Ectodermal cell (in vitro differentiated cells): ENCODE measurements around the gene ZNF618.

ENCODE experiments used
- H3K27ac ChIP-seq: 2 replicates; pipeline ENCODE4 v1.7.0; 2013; ENCODE audit warnings: mild to moderate bottlenecking, low read depth, low read length; ENCODE audit not compliant: insufficient read depth, poor library complexity, severe bottlenecking
- H3K27me3 ChIP-seq: 2 replicates; pipeline ENCODE4 v1.7.0; 2013; ENCODE audit warnings: mild to moderate bottlenecking, low read length; ENCODE audit not compliant: insufficient read depth, control insufficient read depth, poor library complexity, severe bottlenecking
- H3K36me3 ChIP-seq: one replicate; pipeline ENCODE4 v1.7.0; 2013; ENCODE audit warnings: low read length; ENCODE audit not compliant: control insufficient read depth, insufficient read depth
- H3K4me1 ChIP-seq: one replicate; pipeline ENCODE4 v1.7.0; 2013; ENCODE audit warnings: low read length; ENCODE audit not compliant: control insufficient read depth, insufficient read depth
- H3K4me3 ChIP-seq: 2 replicates; pipeline ENCODE4 v1.7.0; 2013; ENCODE audit warnings: low read depth, low read length, control low read depth; ENCODE audit not compliant: insufficient read depth
- H3K9me3 ChIP-seq: 2 replicates; pipeline ENCODE4 v1.7.0; 2013; ENCODE audit warnings: mild to moderate bottlenecking, low read length, moderate library complexity; ENCODE audit not compliant: control insufficient read depth
- WGBS, 2 experiments: methylation state at CpG; one replicate each; pipeline ENCODE4 v1.1.7; 2013; ENCODE audit warnings: missing lambda C conversion rate in 2 of 2; 5-methylcytosine and 5-hydroxymethylcytosine counted together

The ZNF618 gene

GRCh38 chr9:113952676-113953075 is 76.6 kb downstream of the ZNF618 start:
- H3K9me3 ChIP-seq: no peaks in the 10 kb centered on the region
- no peaks in the 10 kb centered on the region for H3K36me3 ChIP-seq
- no peak overlapping the region for H3K4me3 ChIP-seq
- H3K4me1 ChIP-seq: no peaks in the 10 kb centered on the region
- H3K27me3 ChIP-seq: no peaks in the 10 kb centered on the region
- H3K27ac ChIP-seq: no peak overlapping the region

DNA sequence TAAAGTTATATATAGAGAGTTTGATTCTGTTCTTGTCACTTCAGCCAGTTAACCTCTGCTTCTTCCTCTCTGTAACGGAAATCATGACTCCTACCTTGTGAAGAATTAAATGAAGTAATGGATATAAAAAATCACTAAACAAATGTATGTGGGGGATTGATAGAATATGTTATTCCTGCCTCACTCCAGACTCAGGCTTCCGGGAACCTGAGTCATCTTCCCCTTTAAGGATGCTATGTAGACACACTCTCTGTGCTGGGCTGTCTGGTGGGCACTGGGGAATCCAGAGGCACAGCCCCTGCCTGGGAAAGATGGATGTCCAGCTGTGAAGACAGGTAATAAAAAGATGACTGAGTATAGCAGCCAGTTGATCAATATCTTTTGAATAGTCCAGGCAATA is 77.4 kb downstream of the ZNF618 start:
- no peaks in the 10 kb centered on the region for H3K27me3 ChIP-seq
- H3K9me3 ChIP-seq: no peaks in the 10 kb centered on the region
- H3K4me3 ChIP-seq: no peak overlapping the region
- 93 to 95% methylated on average over 1 to 2 of the region's 2 CpGs for WGBS, 2 experiments
- H3K36me3 ChIP-seq: no peaks in the 10 kb centered on the region
- no peaks in the 10 kb centered on the region for H3K4me1 ChIP-seq
- no peak overlapping the region for H3K27ac ChIP-seq

DNA sequence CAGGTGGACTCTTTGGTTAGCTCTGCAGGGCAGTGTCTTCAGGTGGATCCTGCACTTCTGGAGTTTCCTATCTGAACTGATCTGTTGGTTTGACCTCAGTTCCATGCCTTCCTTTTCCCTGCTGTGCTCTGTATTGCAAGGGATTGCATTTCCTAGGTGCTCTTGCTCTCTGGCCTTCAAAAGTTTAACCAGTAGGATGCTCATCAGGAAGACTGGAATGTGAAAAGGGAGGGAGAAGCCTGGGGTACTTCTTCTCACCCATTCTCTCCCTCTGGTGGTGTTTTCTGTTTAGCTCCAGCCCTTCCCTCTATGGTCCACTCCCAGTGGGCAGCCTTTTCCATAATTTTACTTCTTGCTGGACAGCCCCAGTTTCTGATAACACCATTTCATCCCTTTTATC is 78.5 kb downstream of the ZNF618 start:
- Histone ChIP-seq H3K27me3 (no peaks in the 10 kb centered on the region), H3K9me3 (no peaks in the 10 kb centered on the region)

GRCh38 chr9:113955076-113955752 is 79.1 kb downstream of the ZNF618 start:
- Histone ChIP-seq H3K27ac (no peak overlapping the region), H3K4me1 (no peaks in the 10 kb centered on the region), H3K9me3 (no peaks in the 10 kb centered on the region), H3K4me3 (no peak overlapping the region), H3K27me3 (no peaks in the 10 kb centered on the region), H3K36me3 (no peaks in the 10 kb centered on the region)
- 87 to 92% methylated on average over 1 to 2 of the region's 2 CpGs for WGBS, 2 experiments

More for the DNA sequence above, 78.5 kb downstream of the ZNF618 start:
- Histone ChIP-seq H3K27ac (no peak overlapping the region), H3K36me3 (no peaks in the 10 kb centered on the region), H3K4me3 (no peak overlapping the region), H3K4me1 (no peaks in the 10 kb centered on the region)

GRCh38 chr9:113956901-113957300 is 80.8 kb downstream of the ZNF618 start:
- Histone ChIP-seq H3K9me3 (no peaks in the 10 kb centered on the region), H3K4me3 (no peak overlapping the region), H3K27ac (no peak overlapping the region), H3K27me3 (no peaks in the 10 kb centered on the region), H3K36me3 (no peaks in the 10 kb centered on the region), H3K4me1 (no peaks in the 10 kb centered on the region)
- WGBS, 2 experiments: 99 to 100% methylated on average over 1 to 5 of the region's 5 CpGs

DNA sequence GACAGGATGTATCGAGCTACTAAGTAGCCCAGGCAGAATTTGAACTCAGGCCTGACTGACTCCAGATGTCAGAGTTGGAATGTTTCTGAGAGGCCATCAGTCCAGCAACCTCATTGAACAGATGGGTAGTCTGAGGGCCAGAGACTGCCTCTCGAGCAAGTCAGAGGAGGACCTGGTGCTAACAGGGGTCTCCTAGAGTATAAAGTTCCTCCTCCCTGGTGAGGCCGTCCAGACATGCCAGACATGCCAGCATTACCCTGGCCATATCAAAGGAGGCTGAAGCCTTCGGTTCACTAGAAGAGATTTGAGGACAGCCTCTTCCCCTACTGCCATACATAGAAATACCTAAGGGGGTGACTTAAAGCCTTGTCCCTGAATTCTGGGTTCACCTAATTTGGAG is 81.2 kb downstream of the ZNF618 start:
- H3K27ac ChIP-seq: no peak overlapping the region
- no peaks in the 10 kb centered on the region for H3K4me1 ChIP-seq
- 91 to 93% methylated on average over 4 of the region's 4 CpGs for WGBS, 2 experiments
- H3K9me3 ChIP-seq: no peaks in the 10 kb centered on the region
- no peaks in the 10 kb centered on the region for H3K27me3 ChIP-seq
- no peaks in the 10 kb centered on the region for H3K36me3 ChIP-seq
- no peak overlapping the region for H3K4me3 ChIP-seq

- no peaks in the 10 kb centered on the region for H3K36me3 ChIP-seq
- H3K27me3 ChIP-seq: no peaks in the 10 kb centered on the region
- no peaks in the 10 kb centered on the region for H3K9me3 ChIP-seq
- H3K27ac ChIP-seq: no peak overlapping the region
- no peaks in the 10 kb centered on the region for H3K4me1 ChIP-seq
- 97 to 98% methylated on average over 4 of the region's 4 CpGs for WGBS, 2 experiments
- no peak overlapping the region for H3K4me3 ChIP-seq
Measured at GRCh38 chr9:113957821-113958341, 81.8 kb downstream of the ZNF618 start.

- Histone ChIP-seq H3K4me3 (no peak overlapping the region), H3K9me3 (no peaks in the 10 kb centered on the region), H3K4me1 (no peaks in the 10 kb centered on the region), H3K36me3 (no peaks in the 10 kb centered on the region), H3K27ac (no peak overlapping the region), H3K27me3 (no peaks in the 10 kb centered on the region)
- WGBS, 2 experiments: 90 to 96% methylated on average over 6 of the region's 6 CpGs
Measured at GRCh38 chr9:113958556-113958955, 82.4 kb downstream of the ZNF618 start.

DNA sequence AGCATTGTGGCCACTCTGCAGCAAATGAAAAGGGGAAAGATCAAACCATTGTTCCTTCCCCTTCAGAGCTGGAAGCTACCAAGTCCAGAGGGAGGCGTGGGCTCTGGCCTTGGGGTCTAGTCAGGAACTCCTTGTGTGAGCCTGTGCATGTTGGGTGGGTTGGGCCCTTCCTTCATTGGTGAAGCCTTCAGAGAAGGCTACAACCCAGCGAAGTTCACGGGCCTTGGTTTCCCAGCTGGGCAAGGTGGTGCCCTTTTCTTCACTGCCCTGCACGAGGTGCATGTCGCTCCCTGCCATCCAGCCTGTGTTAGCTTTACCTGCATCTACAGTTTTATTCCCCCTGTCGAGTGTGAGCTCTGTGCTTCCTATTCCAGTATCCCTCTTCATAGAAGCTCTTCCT is 84.7 kb downstream of the ZNF618 start:
- H3K27ac ChIP-seq: no peak overlapping the region
- H3K4me1 ChIP-seq: no peaks in the 10 kb centered on the region
- H3K27me3 ChIP-seq: no peaks in the 10 kb centered on the region
- no peaks in the 10 kb centered on the region for H3K9me3 ChIP-seq
- H3K36me3 ChIP-seq: no peaks in the 10 kb centered on the region
- H3K4me3 ChIP-seq: no peak overlapping the region
- 92 to 93% methylated on average over 6 of the region's 6 CpGs for WGBS, 2 experiments

GRCh38 chr9:113962396-113962795 is 86.3 kb downstream of the ZNF618 start:
- H3K36me3 ChIP-seq: no peaks in the 10 kb centered on the region
- H3K9me3 ChIP-seq: no peaks in the 10 kb centered on the region
- H3K27me3 ChIP-seq: no peaks in the 10 kb centered on the region
- H3K4me3 ChIP-seq: no peak overlapping the region
- no peak overlapping the region for H3K27ac ChIP-seq
- H3K4me1 ChIP-seq: no peaks in the 10 kb centered on the region
- WGBS, 2 experiments: 87% methylated on average over 1 of the region's 1 CpG
